Mammary epithelial cell (primary cell): ENCODE measurements around the gene MAML2.

Experiments
- EZH2 ChIP-seq: IDR thresholded peaks from 2 replicates; pipeline ENCODE4 v1.6.1; 2012; ENCODE audit warnings: low read length, inconsistent platforms, borderline replicate concordance
- TF ChIP-seq, protein P1 (sequence below), 2 donors: IDR thresholded peaks in 1 of 2; conservative IDR thresholded peaks in 1 of 2; 2 replicates each; pipeline ENCODE4 v1.5.1; 2011 to 2012; ENCODE audit warnings: inconsistent platforms in 2 of 2, low read length in 2 of 2, mild to moderate bottlenecking in 2 of 2, control low read depth in 1 of 2, low read depth in 1 of 2; ENCODE audit not compliant: insufficient read depth in 1 of 2; ENCODE audit errors: extremely low read depth in 1 of 2

DNA sequence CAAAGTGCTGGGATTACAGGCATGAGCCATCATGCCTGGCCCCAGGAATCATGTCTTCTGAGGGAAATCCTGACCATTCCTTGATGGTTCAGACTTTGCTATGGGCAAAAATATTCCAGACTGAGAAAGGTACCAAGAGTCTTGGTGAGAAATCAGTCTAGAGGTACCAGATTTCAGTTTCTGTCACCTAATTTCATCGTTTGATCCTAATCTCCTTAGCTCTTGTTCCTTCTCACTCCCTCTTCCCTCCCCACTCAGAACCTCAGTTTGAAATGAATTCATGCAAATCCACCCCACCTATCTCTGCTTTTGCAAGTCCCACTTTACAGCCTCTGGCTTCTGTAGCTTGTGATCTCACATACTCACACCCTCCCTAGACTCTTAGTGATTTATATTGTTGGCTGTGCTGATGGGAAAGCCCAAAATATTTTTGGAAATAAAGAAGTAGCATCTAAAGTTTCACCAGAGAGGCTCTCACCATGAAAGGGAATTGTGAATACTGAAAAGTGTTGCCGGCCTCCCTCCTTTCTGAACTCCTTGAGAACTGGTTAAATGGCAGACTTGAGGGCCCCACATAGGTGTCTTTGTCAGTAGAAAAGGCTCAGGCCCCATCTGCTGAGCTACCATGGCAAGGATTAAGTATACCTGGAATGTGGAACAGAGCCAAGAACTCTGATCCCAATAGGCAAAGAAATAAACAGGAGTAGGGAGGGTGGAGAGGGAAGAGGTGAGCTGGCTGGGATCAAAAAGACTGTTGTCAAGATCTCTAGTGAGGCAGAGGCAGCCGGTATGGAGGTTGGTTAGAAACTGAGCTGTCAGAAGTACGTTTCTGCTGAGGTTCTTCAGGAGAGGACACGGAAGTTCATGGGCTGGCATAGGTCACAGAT is 228.6 kb downstream of the MAML2 start:
- TF ChIP-seq, protein P1, sequence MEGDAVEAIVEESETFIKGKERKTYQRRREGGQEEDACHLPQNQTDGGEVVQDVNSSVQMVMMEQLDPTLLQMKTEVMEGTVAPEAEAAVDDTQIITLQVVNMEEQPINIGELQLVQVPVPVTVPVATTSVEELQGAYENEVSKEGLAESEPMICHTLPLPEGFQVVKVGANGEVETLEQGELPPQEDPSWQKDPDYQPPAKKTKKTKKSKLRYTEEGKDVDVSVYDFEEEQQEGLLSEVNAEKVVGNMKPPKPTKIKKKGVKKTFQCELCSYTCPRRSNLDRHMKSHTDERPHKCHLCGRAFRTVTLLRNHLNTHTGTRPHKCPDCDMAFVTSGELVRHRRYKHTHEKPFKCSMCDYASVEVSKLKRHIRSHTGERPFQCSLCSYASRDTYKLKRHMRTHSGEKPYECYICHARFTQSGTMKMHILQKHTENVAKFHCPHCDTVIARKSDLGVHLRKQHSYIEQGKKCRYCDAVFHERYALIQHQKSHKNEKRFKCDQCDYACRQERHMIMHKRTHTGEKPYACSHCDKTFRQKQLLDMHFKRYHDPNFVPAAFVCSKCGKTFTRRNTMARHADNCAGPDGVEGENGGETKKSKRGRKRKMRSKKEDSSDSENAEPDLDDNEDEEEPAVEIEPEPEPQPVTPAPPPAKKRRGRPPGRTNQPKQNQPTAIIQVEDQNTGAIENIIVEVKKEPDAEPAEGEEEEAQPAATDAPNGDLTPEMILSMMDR (conservative IDR thresholded peaks at IDR 0.05 in 1 of 2, IDR thresholded peaks at IDR 0.05 in 1 of 2; ENCODE audit: extremely low read depth in 1 of 2, insufficient read depth in 1 of 2, low read depth in 1 of 2, low read length in 2 of 2): no peak
- TF ChIP-seq EZH2: no peak
